H9 (cell line): ENCODE results near the gene SNX25. TPM values are rescaled to one million over a fixed set of nuclear protein-coding genes. Genes with fewer than 3 reads are reported as not detected.
A peak's percentile ranks its signal among the peaks of the same experiment; 100 is the strongest.

Experiments used
- DNase-seq: peaks from one replicate; pipeline ENCODE4 v3.0.0-alpha.2; 2017
- H2AFZ ChIP-seq: one replicate; pipeline ENCODE4 v1.6.1; 2013; ENCODE audit warnings: mild to moderate bottlenecking, low read length, control low read depth, moderate library complexity
- H2AK5ac ChIP-seq: 2 replicates; pipeline ENCODE4 v1.6.1; 2013; ENCODE audit warnings: low read length, control low read depth, mixed read lengths; ENCODE audit not compliant: insufficient read length
- H2BK120ac ChIP-seq: one replicate; pipeline ENCODE4 v1.6.1; 2013; ENCODE audit warnings: low read depth, mild to moderate bottlenecking, low read length, control low read depth, inconsistent platforms; ENCODE audit not compliant: poor library complexity, severe bottlenecking
- H2BK12ac ChIP-seq: 2 replicates; pipeline ENCODE4 v1.6.1; 2013; ENCODE audit warnings: low read length, control low read depth, mixed read lengths, low read depth; ENCODE audit not compliant: insufficient read length
- H2BK15ac ChIP-seq: 2 replicates; pipeline ENCODE4 v1.6.1; 2013; ENCODE audit warnings: low read depth, low read length, control low read depth
- H2BK20ac ChIP-seq: one replicate; pipeline ENCODE4 v1.6.1; 2013; ENCODE audit warnings: low read depth, mild to moderate bottlenecking, low read length, control low read depth, inconsistent platforms; ENCODE audit not compliant: poor library complexity, severe bottlenecking
- H2BK5ac ChIP-seq: 2 replicates; pipeline ENCODE4 v1.6.1; 2013; ENCODE audit warnings: low read length, control low read depth, mixed read lengths; ENCODE audit not compliant: insufficient read length
- H3K14ac ChIP-seq: 2 replicates; pipeline ENCODE4 v1.6.1; 2013; ENCODE audit warnings: low read length, control low read depth; ENCODE audit not compliant: insufficient read depth
- H3K18ac ChIP-seq: 2 replicates; pipeline ENCODE4 v1.6.1; 2013; ENCODE audit warnings: low read depth, mild to moderate bottlenecking, mixed read lengths, low read length, control low read depth; ENCODE audit not compliant: insufficient read length
- H3K23ac ChIP-seq: 2 replicates; pipeline ENCODE4 v1.6.1; 2013; ENCODE audit warnings: low read length, control low read depth, mixed read lengths, low read depth; ENCODE audit not compliant: insufficient read length
- H3K23me2 ChIP-seq: 2 replicates; pipeline ENCODE4 v1.6.1; 2013; ENCODE audit warnings: low read depth, mild to moderate bottlenecking, mixed read lengths, low read length, control low read depth; ENCODE audit not compliant: insufficient read length, poor library complexity, severe bottlenecking
- H3K27ac ChIP-seq: 2 replicates; pipeline ENCODE4 v1.5.1; 2013; ENCODE audit warnings: low read length, control low read depth, mixed read lengths, low read depth; ENCODE audit not compliant: insufficient read length
- H3K27me3 ChIP-seq: 2 replicates; pipeline ENCODE4 v1.6.1; 2013; ENCODE audit warnings: low read length, control low read depth, inconsistent platforms; ENCODE audit not compliant: insufficient read depth
- H3K4ac ChIP-seq: 2 replicates; pipeline ENCODE4 v1.6.1; 2013; ENCODE audit warnings: low read depth, mild to moderate bottlenecking, control low read depth, inconsistent platforms, low read length, moderate library complexity
- H3K4me1 ChIP-seq: 2 replicates; pipeline ENCODE4 v1.6.1; 2013; ENCODE audit warnings: low read length, control low read depth, inconsistent platforms; ENCODE audit not compliant: insufficient read depth
- H3K4me2 ChIP-seq: 2 replicates; pipeline ENCODE4 v1.6.1; 2013; ENCODE audit warnings: low read length, control low read depth, mixed read lengths; ENCODE audit not compliant: insufficient read length, insufficient read depth
- H3K56ac ChIP-seq: 2 replicates; pipeline ENCODE4 v1.6.1; 2013; ENCODE audit warnings: low read depth, mild to moderate bottlenecking, mixed read lengths, low read length, control low read depth; ENCODE audit not compliant: insufficient read length
- H3K79me1 ChIP-seq: 2 replicates; pipeline ENCODE4 v1.6.1; 2013; ENCODE audit warnings: low read depth, mild to moderate bottlenecking, moderate library complexity, low read length, control low read depth, inconsistent platforms; ENCODE audit not compliant: insufficient read depth, poor library complexity, severe bottlenecking
- H3K79me2 ChIP-seq: 2 replicates; pipeline ENCODE4 v1.6.1; 2013; ENCODE audit warnings: low read length, control low read depth, inconsistent platforms; ENCODE audit not compliant: insufficient read depth
- H3K9ac ChIP-seq: 2 replicates; pipeline ENCODE4 v1.6.1; 2013; ENCODE audit warnings: low read length, control low read depth, mixed read lengths; ENCODE audit not compliant: insufficient read length; ENCODE audit errors: extremely low read depth
- H3K9me3 ChIP-seq: one replicate; pipeline ENCODE4 v1.6.1; 2013; ENCODE audit warnings: low read depth, low read length, inconsistent platforms; ENCODE audit not compliant: control insufficient read depth
- H3T11ph ChIP-seq: one replicate; pipeline ENCODE4 v1.6.1; 2013; ENCODE audit warnings: mild to moderate bottlenecking, low read length, control low read depth, inconsistent platforms
- H4K20me1 ChIP-seq: one replicate; pipeline ENCODE4 v1.6.1; 2013; ENCODE audit not compliant: control insufficient read depth, insufficient read length, insufficient read depth
- H4K5ac ChIP-seq: 2 replicates; pipeline ENCODE4 v1.6.1; 2013; ENCODE audit warnings: low read depth, mild to moderate bottlenecking, mixed read lengths, low read length, control low read depth; ENCODE audit not compliant: insufficient read length
- H4K8ac ChIP-seq: replicated peaks from 2 replicates; pipeline ENCODE4 v1.6.1; 2013; ENCODE audit warnings: low read length, control low read depth, mixed read lengths, low read depth; ENCODE audit not compliant: insufficient read length
- H4K91ac ChIP-seq: 2 replicates; pipeline ENCODE4 v1.6.1; 2013; ENCODE audit warnings: low read depth, mild to moderate bottlenecking, moderate library complexity, mixed read lengths, low read length, control low read depth; ENCODE audit not compliant: insufficient read length
- H3K27ac Mint-ChIP-seq, 3 experiments: 2 replicates in 2 of 3; 3 replicates in 1 of 3; pipeline ENCODE4 v1.8.0; 2020 to 2021; ENCODE audit warnings: mixed read lengths in 3 of 3, mild to moderate bottlenecking in 1 of 3, moderate library complexity in 1 of 3
- H3K27me3 Mint-ChIP-seq: 2 replicates; pipeline ENCODE4 v1.8.0; 2021; ENCODE audit warnings: low read depth, mild to moderate bottlenecking, moderate library complexity, mixed read lengths
- H3K36me3 Mint-ChIP-seq, 3 experiments: 2 replicates in 2 of 3; 3 replicates in 1 of 3; pipeline ENCODE4 v1.8.0; 2020 to 2021; ENCODE audit warnings: low read depth in 3 of 3, mixed read lengths in 3 of 3; ENCODE audit not compliant: insufficient read depth in 1 of 3
- H3K4me1 Mint-ChIP-seq, 2 experiments: 2 replicates each; pipeline ENCODE4 v1.8.0; 2020; ENCODE audit warnings: mixed read lengths in 2 of 2
- H3K4me3 Mint-ChIP-seq, 2 experiments: 2 replicates in 1 of 2; 3 replicates in 1 of 2; pipeline ENCODE4 v1.8.0; 2020 to 2021; ENCODE audit warnings: mild to moderate bottlenecking in 2 of 2, mixed read lengths in 2 of 2, moderate library complexity in 1 of 2
- H3K9me3 Mint-ChIP-seq, 2 experiments: 2 replicates in 1 of 2; 3 replicates in 1 of 2; pipeline ENCODE4 v1.8.0; 2020; ENCODE audit warnings: mild to moderate bottlenecking in 2 of 2, mixed read lengths in 2 of 2, moderate library complexity in 1 of 2
- CTCF ChIP-seq: fragments of 200-600 bp; sonication (generic); conservative IDR thresholded peaks from 3 replicates; pipeline ENCODE4 v1.8.0; 2021; ENCODE audit warnings: antibody characterized with exemption, mild to moderate bottlenecking
- whole genome bisulfite sequencing: extraction: QIAGEN DNeasy Blood & Tissue Kit; methylation state at CpG from one replicate; pipeline ENCODE4 v1.1.7; 2013; ENCODE audit warnings: missing lambda C conversion rate, low lambda C conversion rate, mixed read lengths; ENCODE audit not compliant: insufficient read length; ENCODE audit errors: extremely low coverage; 5-methylcytosine and 5-hydroxymethylcytosine counted together
- total RNA-seq: library from RNA; stranded (reverse); gene quantifications from 2 replicates; pipeline ENCODE4 v1.2.1, GENCODE V29; 2021

Gene SNX25
- total RNA-seq, 1 experiment from 2014 or later = 28.2 TPM

- no peak overlapping the region for H2AFZ ChIP-seq
- no peaks in the 10 kb centered on the region for H4K20me1 ChIP-seq
- H4K8ac ChIP-seq = no peak overlapping the region
- peaks cover 0 to 3% (median 0%) of the 10 kb centered on the region in 3 experiments; a peak in 3 of 7 replicates for H3K36me3 Mint-ChIP-seq
- H3K4me1 ChIP-seq = peaks cover 5% of the 10 kb centered on the region
- H3K56ac ChIP-seq = no peak overlapping the region
- H2BK20ac ChIP-seq = no peak overlapping the region
- no peak overlapping the region for H2BK12ac ChIP-seq
- H3K9me3 ChIP-seq = no peaks in the 10 kb centered on the region
- H4K91ac ChIP-seq = no peak overlapping the region
- H3K9me3 Mint-ChIP-seq = 0 out of 5 replicates have a peak, but pooled peaks cover 0 to 1% of the 10 kb centered on the region in 2 experiments
- no peak overlapping the region for H3K23ac ChIP-seq
- no peak overlapping the region for H2BK15ac ChIP-seq
- no peaks in the 10 kb centered on the region; the same call in 1 of the 2 replicates for H3K27me3 ChIP-seq
- peaks cover 2% of the 10 kb centered on the region; the same call in 1 of the 2 replicates for H3K79me2 ChIP-seq
- H2BK5ac ChIP-seq = no peak overlapping the region
- H2AK5ac ChIP-seq = no peak overlapping the region
- H3K4me2 ChIP-seq = peak overlapping the region; percentile 75
- no peak for DNase-seq
- H3K79me1 ChIP-seq = no peaks in the 10 kb centered on the region
- no peak overlapping the region for H3K27ac ChIP-seq
- H3K27me3 Mint-ChIP-seq = peaks cover 16% of the 10 kb centered on the region
- peaks cover 6% of the 10 kb centered on the region for H3K23me2 ChIP-seq
- WGBS = no CpG with 5 or more reads among the region's 2 CpGs
- H3K14ac ChIP-seq = no peak overlapping the region
- H4K5ac ChIP-seq = no peak overlapping the region
- peak overlapping the region; percentile 1 for H3K9ac ChIP-seq
- H3K4me1 Mint-ChIP-seq = peaks cover 33 to 42% of the 10 kb centered on the region in 2 experiments
- no peak overlapping the region for H3T11ph ChIP-seq
- no peak overlapping the region for H3K18ac ChIP-seq
- H3K4me3 Mint-ChIP-seq = peak overlapping the region; percentile 92 to 97
- TF ChIP-seq CTCF = no peak
- no peak overlapping the region for H2BK120ac ChIP-seq
- no peak overlapping the region for H3K27ac Mint-ChIP-seq
- no peak overlapping the region for H3K4ac ChIP-seq
These were observed 2.2 kb downstream of the SNX25 start for GRCh38 chr4:185211641-185212040.
